AG08395 (cell line): ENCODE data around the gene C3orf22.
"Not testable (repeated sequence)": the region's sequence is repeated elsewhere in the genome, so short reads cannot be mapped to it uniquely, and the experiment has no call there.

Experiments used
- DNase-seq: peaks from one replicate; pipeline ENCODE4 v3.0.0; 2012; ENCODE audit warnings: mixed read lengths, low spot score

C3orf22 gene, protein sequence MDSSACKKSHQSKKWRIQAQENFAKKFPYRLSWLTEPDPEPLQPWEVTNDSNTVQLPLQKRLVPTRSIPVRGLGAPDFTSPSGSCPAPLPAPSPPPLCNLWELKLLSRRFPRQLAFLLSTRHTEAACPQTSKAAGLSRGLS

DNA sequence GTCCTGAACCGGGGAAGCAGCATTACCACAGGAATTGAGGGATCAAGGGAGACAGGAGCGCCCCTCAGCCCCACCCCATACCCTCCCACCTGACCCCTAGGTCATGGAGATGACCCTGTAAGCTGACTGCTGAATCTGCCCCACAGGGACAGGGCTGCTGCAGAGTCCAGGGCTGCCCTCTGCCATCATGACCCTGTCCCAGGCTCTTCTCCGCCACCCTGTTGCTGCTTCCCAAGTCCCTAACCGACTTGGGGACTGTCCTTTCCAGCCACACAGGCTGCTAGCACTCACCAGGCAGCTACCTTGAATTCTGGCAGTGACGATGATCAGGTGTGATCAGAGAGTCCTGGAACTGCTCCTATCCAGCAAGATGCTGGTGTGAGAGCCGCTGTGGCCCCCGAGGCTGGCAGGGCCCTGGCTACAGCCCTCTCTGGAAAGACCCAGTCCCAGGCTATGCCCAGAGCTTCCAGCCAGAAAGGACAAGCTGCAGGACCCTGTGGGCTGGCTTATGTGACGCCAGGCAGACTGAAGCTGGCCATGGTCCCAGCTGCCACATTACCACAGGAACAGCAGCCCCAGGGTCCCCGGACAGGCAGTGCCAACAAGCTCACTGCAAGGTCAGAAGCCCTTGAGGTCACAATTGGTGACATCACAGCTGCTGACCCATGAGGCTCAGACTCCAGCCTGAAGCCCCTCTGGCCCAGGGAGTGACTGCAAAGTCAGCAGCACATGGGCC lies at the start of gene C3orf22:
TSS of gene C3orf22 (minus strand) at position 597 of the 736 bp plus-strand sequence. CDS start 5,542 bp downstream, outside the sequence.
- DNase-seq: no peak

DNA sequence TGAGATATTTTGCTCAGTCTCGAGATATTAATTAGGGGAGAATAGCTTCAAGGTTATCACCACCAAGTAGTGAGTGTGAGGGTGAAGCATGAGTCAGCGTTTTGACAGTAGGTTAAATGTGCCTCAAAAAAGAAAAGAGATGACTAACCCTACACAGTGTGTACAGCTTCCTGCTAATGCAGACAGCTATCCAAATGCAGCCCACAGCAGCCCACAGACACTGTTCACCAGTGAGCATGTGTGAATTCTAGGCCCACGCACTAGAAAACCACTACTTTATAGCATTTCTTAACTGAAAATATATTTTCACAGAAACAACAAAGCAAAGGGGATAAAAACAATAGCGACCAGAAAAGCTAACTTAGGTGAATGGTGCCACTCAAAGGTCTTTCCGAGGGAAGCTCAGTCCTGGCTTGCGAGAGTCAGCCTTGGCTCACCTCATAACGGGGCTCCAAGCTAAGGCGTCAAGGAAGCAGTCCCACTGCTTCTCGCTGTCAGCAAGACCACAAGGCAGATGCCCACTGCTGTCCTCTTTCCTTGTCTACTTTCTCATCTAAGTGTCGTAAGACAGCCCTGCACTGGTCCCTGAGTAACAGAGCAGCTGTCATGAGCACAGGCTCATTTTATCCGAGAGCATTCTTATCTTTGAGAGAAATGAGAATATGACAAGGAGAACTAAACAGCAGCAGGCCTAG lies 48.6 kb upstream of the C3orf22 start:
- DNase-seq: peak; percentile 44

DNA sequence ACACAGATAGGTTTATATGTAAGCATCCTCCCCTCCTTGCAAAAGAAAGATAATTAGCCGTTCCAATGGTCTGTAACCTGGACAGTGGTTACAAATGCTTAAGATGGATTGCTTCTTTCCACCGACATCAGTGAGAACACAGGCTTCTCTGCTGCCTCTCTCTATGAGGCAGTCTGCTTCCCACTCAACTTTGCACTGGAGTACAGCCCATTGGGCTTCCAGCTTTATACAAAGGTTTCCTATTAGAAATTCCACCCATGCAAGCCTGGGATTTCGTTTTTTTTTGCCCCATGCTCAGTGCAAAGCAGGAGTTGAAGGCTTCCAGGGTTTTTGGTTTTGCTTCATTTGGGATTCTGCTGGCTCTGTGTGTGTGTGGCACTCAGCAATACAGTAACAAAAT lies 47.3 kb upstream of the C3orf22 start:
- no peak for DNase-seq

DNA sequence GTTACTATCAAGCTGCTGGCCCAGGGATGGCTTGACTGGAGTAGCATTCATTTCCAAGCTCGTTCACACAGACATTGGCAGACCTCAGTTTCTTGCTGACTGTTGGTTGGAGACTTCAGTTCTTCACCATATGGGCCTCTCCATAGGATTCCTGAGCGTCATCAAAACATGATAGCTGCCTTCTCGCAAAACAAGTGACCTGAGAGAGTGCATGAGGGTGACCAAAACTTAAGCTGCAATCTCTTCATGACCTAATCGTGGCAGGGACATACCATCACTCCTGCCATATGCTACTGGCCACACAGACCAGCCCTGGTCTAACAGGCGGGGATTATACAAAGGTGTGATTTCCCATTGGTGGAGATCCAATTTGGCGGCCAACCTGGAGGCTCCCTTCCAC lies 46.0 kb upstream of the C3orf22 start:
- DNase-seq: no peak

DNA sequence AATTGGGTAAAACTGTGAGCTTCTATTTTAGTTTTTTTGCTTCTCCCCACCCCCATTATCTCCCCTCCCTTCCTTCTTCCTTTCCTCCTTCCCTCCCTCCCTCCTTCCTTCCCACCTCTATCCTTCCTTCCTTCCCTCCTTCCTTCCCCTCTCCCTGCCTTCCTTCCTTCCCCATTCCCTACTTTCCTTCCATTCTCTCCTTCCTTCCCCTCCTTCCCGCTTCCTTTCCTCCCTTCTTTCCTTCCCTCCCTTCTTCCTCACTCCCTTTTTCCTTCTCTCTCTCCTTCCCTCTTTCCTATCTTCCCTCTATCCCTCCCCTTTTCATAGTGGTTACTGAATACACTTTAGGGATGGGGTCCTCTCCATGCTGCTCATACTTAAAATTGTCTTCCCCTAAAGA lies 40.4 kb upstream of the C3orf22 start:
- no peak for DNase-seq

DNA sequence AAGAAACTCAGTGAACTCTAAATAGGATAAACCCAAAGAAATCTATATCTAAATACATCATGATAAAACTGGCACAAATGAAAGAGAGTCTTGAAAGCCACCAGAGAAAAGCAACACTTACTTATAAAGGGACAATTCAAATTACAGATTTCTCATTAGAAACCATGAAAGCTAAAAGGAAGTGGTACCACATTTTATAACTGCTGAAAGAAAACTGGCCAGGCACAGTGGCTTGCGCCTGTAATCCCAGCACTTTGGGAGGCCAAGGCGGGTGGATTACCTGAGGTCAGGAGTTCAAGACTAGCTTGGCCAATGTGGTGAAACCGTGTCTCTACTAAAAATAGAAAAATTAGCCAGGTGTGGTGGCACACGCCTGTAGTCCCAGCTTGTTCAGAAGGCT lies 36.7 kb upstream of the C3orf22 start:
- DNase-seq: not testable (repeated sequence)

DNA sequence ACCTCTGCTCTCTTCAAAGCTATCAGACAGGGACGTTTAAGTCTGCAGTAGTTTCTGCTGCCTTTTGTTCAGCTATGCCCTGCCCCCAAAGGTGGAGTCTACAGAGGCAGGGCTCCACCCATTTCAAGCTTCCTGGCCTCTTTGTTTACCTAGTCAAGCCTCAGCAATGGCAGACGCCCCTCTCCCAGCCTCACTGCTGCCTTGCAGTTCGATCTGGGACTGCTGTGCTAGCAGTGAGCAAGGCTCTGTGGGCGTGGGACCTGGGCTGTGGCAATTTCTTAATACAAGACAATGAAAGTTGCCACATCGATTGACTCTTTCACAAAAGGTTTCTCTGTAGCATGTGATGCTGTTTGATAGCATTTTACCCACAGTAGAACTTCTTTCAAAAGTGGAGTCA lies 32.8 kb upstream of the C3orf22 start:
- DNase-seq: not testable (repeated sequence)

DNA sequence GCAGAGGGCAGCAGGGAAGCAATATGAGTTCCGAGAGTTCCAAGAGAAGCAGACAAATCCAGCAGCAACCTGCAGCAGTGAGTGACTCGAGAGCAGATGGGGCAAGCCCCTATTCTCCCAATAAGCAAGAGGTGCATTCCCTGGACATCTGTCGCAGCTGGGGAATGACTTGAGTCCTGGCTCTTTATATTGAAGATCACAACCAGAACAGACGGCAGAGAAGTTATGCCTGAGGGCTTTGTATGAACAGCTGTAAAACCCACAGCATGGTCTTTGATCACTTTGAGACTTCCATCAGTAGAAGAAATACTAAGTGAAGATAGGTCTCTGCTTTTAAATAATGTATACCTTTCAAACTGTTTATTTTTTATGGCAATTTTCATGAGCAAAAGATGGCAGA lies 23.6 kb upstream of the C3orf22 start:
- DNase-seq: no peak

DNA sequence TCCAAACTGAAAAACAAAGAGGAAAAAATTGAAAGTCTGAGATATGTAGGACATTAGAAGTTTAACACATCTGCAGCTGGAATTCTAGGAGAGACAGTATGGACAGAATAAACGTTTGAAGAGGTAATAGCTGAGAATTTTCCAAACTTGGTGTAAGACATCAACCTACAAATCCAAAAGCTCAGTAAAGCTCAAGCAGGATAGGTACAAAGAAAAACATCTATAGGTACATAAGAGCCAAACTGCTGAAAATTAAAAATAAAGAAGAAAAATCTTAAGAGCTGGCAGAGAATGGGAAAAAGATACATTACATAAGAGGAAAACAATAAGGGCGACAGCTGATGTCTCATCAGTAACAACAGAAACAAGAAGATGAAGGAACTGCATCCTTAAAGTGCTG lies 22.8 kb upstream of the C3orf22 start:
- no peak for DNase-seq

DNA sequence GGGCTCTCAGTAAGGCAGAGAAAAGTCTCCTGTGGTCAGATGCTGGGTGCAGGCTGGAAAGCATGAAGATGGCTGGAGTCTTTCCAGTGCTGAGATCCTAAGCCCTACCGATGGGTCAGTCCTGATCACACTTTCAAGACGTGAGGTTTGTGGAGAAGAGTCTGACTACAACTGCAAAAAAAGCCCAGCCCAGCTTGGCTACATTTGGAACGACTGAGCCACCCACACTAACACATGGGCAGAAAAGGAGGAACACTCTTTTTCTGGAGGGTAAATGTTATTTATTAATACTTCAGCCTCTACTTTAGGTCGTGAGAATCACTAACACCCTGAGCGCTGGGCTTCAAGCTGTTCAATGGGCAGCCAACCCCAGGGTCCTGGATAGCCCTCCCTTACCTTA lies 22.0 kb upstream of the C3orf22 start:
- DNase-seq: no peak

DNA sequence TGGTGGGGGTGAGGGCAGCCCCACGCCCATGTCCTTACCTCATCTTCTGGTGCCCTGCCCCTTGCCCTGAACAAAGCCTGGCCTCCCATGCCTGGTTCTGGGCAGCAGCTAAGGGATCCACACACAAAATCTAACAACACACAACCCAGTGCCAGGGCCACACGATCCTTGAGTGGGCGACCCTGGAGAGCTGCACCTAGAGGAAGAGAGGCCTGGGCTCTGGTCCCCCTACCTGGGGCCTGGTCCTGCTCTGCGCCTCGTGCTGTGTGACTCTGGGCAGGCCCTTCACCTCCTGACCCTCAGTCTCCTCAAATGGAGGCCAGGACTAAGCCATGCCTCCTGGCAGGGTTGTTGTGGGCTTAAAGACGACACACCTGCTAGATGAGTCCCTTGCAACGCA lies 20.0 kb upstream of the C3orf22 start:
- DNase-seq: no peak

DNA sequence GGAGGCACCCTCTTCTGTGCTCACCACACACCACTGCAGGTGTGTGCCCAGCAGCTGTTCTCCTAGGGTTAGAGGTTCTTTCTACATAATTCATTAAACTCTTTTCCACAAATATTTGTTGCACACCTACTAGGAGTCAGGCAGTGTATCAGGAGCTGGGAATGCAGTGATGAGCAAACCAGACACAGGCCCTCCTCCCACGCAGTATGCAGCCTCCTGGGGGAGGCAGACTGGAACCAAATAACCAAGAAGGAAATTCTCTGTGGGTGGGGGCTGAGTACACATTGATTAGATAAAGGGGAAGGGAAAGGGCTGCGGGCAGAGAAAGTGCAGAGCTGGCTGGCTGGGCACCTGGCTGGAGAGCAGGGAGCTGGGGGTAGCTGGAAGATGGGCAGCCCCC lies 18.5 kb upstream of the C3orf22 start:
- peak; percentile 1 for DNase-seq

DNA sequence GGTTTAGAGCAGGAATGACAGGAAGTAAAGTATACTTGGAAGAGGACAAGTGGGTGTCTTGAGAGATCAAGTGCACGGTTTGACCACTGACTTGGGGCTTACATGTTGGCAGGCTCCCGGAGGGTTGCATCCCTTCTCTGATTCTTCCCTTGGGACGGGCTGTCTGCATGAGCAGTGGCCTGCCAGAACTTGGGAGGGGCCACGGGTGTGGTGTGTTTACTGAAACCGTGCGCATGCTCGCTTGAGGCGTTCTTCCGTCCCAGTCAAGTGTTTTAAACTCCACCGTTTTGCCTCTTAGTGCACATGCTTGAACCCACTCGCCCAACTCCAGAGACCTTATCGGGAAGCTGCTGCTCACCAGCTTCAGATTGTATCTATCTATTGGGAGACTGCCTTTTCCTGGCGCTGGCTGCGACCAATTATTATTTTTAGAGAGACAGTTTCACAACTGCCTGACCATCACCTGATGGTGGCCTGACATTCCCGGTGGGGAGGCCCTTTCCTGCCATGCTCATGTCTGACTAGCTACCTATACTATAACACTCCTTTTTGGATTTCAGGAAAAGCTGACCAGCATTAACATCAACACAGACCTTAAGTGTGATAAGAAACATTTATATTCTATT lies 14.9 kb upstream of the C3orf22 start:
- no peak for DNase-seq

DNA sequence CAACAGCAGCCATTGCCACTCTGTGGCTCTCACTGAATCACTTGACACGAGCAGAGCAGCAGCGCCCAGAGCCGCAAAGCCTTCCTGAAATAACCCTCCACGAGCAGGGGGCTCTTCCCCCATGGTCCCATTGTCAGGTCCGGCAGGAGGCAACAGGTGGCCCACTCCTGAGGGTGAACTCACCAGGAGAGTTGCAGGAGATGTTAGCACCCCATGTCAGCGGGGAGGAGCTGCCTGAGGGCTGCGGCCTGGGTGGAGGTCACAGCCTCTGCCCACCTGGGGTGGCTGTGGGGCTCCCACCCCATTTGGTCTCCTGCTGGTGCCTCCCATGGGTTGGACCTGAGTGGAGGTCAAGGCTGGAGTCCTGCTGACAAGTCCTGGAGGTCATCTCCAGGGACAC lies 12.3 kb upstream of the C3orf22 start:
- no peak for DNase-seq

DNA sequence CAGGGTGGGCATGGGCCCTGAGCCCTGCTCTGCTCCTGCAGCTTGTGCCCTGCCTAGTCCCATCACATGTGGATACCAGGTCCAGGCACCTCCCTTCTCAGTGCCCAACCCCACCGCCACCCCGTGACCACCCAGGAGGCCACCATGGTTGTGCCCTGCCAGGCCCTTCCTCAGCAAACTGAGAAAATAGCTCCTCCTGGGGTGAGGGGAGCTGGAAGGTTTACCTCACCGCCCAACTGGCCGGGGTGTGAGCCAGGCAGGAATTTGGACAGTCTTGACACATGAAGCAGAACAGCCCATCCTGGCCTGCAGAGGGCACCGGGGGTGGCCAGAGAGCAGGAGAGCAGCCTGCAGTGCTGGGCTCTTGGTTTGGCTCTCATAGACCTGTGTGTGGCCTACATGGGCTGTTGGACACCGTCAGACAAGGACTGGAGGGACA lies 11.4 kb upstream of the C3orf22 start:
- no peak for DNase-seq

DNA sequence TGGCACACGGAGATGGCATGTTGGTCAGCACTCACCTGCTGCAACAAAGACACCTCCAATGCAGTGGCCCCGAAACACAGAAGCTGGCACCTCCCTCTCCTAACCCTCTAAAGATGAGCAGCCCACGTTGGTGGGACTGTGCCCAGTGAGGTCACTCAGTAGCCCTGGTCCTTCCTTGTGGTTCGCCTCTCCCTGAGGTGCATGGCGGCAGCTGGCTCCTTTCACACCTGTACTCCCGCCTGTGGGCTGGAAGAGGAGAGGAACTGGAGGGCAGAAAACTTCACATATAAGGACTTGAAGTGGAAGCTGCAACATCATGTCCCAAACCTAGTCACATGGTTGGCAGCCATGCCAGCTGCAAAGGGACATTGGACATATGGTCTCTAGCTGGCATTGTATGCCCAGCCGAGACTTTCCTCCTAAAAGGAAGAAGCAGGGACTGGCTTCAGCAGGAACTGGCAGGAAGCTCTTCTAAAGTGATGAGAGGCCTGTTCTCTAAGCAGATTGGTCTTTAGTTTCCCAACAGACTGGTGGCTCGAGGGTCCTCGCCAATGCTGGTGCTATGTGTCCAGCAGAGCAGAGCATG lies 10.8 kb upstream of the C3orf22 start:
- DNase-seq: no peak

DNA sequence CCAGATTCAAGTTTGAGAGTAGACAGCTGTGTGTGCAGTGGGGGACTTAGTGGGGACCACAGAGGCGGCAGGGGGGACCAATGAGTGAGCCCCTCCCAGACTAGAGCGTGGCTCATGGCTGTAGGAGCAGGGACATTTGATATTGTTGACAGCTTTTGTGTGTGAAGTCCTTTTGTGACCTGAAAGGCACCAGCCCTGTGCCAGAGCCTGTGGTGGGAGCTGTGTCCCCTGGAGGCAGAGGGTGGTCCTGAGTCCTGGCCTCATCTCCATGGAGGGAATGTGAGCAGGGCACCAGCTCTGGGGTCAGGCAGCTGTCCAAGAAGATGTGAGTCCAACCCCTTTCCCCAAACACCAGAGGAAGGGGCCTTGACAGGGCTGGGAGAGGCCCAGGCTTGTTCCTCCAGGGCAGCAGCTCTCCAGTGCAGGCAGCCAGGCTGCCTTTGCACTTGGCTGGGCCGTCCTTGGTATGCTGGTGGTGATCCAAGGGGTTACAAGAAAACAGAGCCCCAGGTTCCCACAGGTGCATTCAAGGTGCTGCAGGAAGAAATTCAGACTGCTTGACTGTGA lies 10.1 kb upstream of the C3orf22 start:
- DNase-seq: no peak

DNA sequence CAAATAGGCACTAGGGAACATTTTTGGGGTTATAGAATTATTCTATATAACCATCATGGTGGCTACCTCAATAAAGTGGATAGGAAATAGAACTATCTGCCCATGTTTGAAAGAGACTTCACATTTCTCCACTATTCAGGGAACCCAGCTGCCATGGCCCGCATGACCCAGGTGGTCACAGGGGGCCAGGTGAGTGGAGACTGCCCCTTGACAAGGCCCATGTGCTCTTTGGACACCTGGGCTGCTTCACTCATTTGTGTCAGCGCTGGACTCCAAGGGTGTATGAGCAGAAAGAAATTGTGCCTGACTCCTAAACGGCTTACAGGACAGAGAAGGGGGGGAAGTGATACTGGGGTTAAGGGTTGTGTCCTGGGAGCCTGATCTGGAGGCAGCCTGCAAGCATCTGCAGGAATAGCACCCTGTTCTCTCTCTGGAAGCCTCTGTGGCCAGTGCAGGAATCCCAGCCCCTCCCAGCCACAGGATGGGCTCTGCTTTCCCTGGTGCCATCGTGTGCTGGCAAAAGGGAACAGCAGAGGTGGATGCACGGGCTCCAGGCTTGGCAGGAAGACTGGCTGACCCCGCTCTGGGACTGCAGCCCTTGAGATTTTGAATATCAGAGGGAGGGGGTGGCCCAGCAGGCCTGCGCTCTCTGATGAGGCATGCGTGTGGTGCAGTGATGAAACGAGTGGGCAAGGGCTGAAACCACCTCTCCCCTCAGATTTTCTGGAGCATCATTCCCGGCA lies 9.1 kb upstream of the C3orf22 start:
- peak; percentile 32 for DNase-seq

DNA sequence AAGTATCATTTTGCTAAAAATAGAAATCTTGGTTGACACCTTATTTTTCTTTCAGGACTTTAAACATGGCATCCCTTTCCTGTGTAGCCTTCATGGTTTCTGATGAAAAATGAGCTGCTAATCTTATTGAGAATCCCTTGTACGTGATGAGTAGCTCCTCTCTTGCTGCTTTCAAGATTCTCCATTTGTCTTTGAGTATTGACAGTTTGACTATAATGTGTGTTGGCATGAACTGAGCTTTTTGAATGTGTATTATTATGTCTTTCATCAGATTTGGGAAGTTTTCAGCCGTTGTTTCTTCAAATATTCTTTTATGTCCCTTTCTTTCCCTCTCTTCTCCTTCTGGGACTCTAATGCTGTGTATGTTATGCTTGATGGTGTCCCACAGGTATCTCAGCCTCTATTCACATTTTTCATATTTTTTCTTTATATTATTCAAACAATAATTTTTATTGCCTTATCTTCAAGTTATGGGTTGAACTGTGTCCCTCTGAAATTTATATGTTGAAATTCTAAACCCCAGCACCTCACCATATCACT lies 4.1 kb upstream of the C3orf22 start:
- no peak for DNase-seq

DNA sequence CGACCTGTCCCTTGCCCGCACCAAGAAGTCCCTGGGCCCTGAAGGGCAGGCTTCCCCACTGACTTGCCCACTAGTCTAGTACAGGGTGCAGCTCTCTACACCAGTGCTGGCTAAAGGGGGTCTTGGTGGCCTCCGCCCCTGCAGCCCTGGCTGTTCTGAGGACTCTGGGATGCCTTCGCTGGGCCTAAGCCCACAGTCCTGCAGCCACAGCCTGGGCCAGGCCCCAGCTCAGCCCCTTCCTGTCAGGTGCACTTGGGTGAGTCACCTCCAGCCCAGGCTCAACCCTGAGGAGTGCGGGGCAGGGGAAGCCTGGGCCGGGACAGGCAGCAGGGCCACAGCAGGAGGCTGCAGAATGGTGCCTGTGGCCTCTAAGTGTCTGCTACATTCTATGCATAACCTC lies 971 bp downstream of the C3orf22 start:
- DNase-seq: peak; percentile 37

DNA sequence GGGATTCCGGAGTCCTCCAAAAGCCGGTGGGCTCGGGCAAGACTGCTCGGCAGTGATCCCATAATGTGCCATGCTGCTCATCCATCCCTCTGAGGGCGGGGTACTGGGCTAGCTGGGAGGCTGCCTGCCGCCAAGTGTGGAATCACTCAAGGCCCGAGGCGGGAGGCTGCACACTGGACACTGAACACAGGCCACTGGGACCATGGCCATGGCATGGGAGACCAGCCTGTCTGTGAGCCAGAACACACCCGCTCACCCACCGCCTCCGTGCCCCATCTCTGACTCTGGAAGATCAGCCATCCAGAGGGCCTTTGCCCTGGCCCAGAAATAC lies 1.4 kb downstream of the C3orf22 start:
- no peak for DNase-seq
